ENCODE measurements around the gene NTHL1.

DNA sequence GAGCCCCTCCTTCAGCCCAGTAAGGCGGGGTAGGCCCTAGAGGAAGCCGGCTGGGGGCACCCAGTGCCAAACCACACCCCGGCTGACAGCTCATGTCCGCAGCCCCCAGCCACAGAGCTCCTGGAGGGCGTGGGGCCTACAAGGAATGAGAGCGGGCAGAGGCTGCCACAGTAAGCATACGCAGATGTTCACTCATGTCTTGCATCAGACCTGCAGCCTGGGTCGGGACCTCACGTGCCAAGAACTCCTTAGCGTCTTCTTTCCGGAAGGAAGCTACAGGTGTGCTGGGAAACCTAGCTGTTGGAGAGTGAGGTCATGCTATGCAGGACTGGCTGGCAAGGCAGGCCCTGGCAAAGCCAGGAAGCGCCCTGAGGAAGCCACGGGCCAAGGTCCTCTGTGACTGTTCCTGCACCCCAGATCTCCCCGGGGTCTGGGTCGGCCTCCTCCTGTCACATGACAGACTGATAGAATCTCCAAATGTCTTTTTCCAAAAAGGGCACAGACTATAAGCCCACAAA is 39.6 kb downstream of the NTHL1 start:
- no peak for TF ChIP-seq POLR2A (IDR thresholded peaks at IDR 0.05)
- TF ChIP-seq, protein P1, sequence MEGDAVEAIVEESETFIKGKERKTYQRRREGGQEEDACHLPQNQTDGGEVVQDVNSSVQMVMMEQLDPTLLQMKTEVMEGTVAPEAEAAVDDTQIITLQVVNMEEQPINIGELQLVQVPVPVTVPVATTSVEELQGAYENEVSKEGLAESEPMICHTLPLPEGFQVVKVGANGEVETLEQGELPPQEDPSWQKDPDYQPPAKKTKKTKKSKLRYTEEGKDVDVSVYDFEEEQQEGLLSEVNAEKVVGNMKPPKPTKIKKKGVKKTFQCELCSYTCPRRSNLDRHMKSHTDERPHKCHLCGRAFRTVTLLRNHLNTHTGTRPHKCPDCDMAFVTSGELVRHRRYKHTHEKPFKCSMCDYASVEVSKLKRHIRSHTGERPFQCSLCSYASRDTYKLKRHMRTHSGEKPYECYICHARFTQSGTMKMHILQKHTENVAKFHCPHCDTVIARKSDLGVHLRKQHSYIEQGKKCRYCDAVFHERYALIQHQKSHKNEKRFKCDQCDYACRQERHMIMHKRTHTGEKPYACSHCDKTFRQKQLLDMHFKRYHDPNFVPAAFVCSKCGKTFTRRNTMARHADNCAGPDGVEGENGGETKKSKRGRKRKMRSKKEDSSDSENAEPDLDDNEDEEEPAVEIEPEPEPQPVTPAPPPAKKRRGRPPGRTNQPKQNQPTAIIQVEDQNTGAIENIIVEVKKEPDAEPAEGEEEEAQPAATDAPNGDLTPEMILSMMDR (IDR thresholded peaks at IDR 0.05): no peak

Measured in vagina (tissue), 2 donors.